Breast epithelium (tissue), 4 donors: ENCODE data around the gene DPM1. TPM values are rescaled to one million over a fixed set of nuclear protein-coding genes. Genes with fewer than 3 reads are reported as not detected.

ENCODE experiments used
- DNase-seq, 2 donors: peaks; one replicate each; pipeline ENCODE4 v3.0.0-alpha.2; 2019; ENCODE audit warnings: low spot score in 2 of 2
- H3K27ac ChIP-seq, 2 donors: fragments of 200-600 bp; sonication (generic) in 1 of 2; one replicate each; pipeline ENCODE4 v1.5.1; 2016 to 2019; ENCODE audit warnings: mild to moderate bottlenecking in 1 of 2
- H3K27me3 ChIP-seq, 2 donors: fragments of 200-600 bp; sonication (generic) in 1 of 2; one replicate each; pipeline versions ENCODE4 v1.5.1 to v1.6.0; 2017 to 2019; ENCODE audit warnings: control low read depth in 1 of 2, mild to moderate bottlenecking in 1 of 2
- H3K36me3 ChIP-seq: fragments of 200-600 bp; one replicate; pipeline ENCODE4 v1.5.1; 2019
- H3K4me1 ChIP-seq, 2 donors: fragments of 200-600 bp; sonication (generic); one replicate each; pipeline ENCODE4 v1.5.1; 2016 to 2019; ENCODE audit warnings: control low read depth in 1 of 2
- H3K4me3 ChIP-seq, 3 donors: fragments of 200-600 bp; sonication (generic); 1 replicate in 2 of 3; 2 replicates in 1 of 3; pipeline ENCODE4 v1.5.1; 2016 to 2019; ENCODE audit warnings: mild to moderate bottlenecking in 3 of 3, moderate library complexity in 2 of 3
- H3K9me3 ChIP-seq, 2 donors: fragments of 200-600 bp; sonication (generic) in 1 of 2; one replicate each; pipeline ENCODE4 v1.5.1; 2016 to 2019; ENCODE audit warnings: control low read depth in 1 of 2
- POLR2A ChIP-seq: fragments of 450-650 bp; IDR thresholded peaks from one replicate; pipeline ENCODE4 v1.6.1; 2016; ENCODE audit warnings: antibody characterized with exemption, mild to moderate bottlenecking, moderate library complexity
- POLR2AphosphoS5 ChIP-seq, 3 donors: sonication (generic); formaldehyde crosslinking; IDR thresholded peaks; one replicate each; pipeline ENCODE4 v1.6.1; 2017; ENCODE audit warnings: antibody characterized with exemption in 3 of 3
- intact Hi-C: fragments of 100-400 bp; cut with DNase I; formaldehyde crosslinking; loops from one replicate; pipeline ENCODE4 v1.15.1; 2023; ENCODE audit warnings: low total_unique reads
- total RNA-seq, 3 donors: library from RNA; depleted of rRNA; stranded (reverse); fragments of >200 nt; gene quantifications; one replicate each; pipeline ENCODE4 v1.1.0, GENCODE V29; 2016
- TF ChIP-seq, protein P1 (sequence below), 3 donors: fragments of 450-650 bp; IDR thresholded peaks; one replicate each; pipeline ENCODE4 v1.5.1; 2016 to 2017; ENCODE audit warnings: antibody characterized with exemption in 3 of 3, mild to moderate bottlenecking in 3 of 3, moderate library complexity in 3 of 3

The DPM1 gene
- total RNA-seq, 3 donors from 2014 or later = 43.4 to 61.2 (median 53.4) TPM

DNA sequence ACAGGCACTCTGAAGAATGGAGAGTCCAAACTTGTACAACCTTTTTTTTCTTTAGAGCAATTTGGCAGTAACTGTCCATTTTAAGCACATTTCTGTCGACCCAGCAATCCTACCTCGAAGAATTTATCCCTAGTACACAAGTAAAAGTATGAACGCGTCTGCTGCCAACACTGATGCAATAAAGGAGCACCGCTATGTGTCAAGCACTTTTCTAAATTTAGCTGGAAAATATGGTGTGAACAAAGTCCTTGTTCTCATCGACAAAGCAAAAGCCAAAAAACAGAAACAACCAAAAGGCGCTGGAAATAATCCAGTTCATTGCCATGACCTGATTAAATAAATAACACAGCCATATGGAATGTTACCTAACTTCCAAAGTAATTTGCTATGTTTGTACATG lies 1.1 kb downstream of the DPM1 start:
- no peaks in the 10 kb centered on the region for H3K9me3 ChIP-seq
- no peaks in the 10 kb centered on the region for H3K36me3 ChIP-seq
- TF ChIP-seq POLR2A (no peak), POLR2AphosphoS5 (IDR thresholded peaks at IDR 0.05) (no peak)
- TF ChIP-seq, protein P1, sequence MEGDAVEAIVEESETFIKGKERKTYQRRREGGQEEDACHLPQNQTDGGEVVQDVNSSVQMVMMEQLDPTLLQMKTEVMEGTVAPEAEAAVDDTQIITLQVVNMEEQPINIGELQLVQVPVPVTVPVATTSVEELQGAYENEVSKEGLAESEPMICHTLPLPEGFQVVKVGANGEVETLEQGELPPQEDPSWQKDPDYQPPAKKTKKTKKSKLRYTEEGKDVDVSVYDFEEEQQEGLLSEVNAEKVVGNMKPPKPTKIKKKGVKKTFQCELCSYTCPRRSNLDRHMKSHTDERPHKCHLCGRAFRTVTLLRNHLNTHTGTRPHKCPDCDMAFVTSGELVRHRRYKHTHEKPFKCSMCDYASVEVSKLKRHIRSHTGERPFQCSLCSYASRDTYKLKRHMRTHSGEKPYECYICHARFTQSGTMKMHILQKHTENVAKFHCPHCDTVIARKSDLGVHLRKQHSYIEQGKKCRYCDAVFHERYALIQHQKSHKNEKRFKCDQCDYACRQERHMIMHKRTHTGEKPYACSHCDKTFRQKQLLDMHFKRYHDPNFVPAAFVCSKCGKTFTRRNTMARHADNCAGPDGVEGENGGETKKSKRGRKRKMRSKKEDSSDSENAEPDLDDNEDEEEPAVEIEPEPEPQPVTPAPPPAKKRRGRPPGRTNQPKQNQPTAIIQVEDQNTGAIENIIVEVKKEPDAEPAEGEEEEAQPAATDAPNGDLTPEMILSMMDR (IDR thresholded peaks at IDR 0.05) = no peak
- DNase-seq = no peak
- intact Hi-C loops = no loop called here
- peaks cover 0 to 23% of the 10 kb centered on the region in 2 donors for H3K4me1 ChIP-seq
- H3K27me3 ChIP-seq = no peaks in the 10 kb centered on the region
- H3K4me3 ChIP-seq = peak overlapping the region; percentile 59 to 95 (median 92)
- peak overlapping the region in 1 of 2 donors; percentile 96 for H3K27ac ChIP-seq

DNA sequence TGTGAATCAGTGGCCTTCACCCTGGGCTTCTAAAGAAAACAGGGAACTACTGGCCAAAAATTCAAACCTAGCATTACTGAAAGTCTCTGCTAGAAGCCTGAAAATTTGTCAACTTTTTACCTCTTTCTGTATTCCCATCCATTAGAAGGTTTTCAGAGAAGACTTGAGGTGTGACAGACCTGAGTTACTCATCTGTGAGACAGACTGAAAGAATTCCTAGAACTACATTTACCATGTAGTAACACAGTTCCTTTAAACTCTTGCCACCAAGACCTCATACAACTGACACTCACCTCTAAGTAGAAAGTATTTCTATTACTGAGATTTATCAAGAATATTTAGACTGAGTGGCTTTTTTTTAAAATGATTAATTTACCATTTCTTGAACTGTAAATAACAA lies 4.5 kb downstream of the DPM1 start:
- TF ChIP-seq, protein P1 (IDR thresholded peaks at IDR 0.05) = no peak
- no peak for TF ChIP-seq POLR2AphosphoS5 (IDR thresholded peaks at IDR 0.05)
- TF ChIP-seq POLR2A = no peak
- Histone ChIP-seq H3K4me1 (peaks cover 0 to 14% of the 10 kb centered on the region in 2 donors), H3K4me3 (no peak overlapping the region), H3K27ac (no peak overlapping the region), H3K9me3 (no peaks in the 10 kb centered on the region), H3K36me3 (no peaks in the 10 kb centered on the region), H3K27me3 (no peaks in the 10 kb centered on the region)
- no peak for DNase-seq
- intact Hi-C loops = no loop called here

GRCh38 chr20:50953196-50953595 lies 5.1 kb downstream of the DPM1 start:
- TF ChIP-seq POLR2AphosphoS5 (IDR thresholded peaks at IDR 0.05) (no peak), POLR2A (no peak)
- TF ChIP-seq, protein P1 (IDR thresholded peaks at IDR 0.05) = no peak
- H3K4me1 ChIP-seq = peaks cover 0 to 14% of the 10 kb centered on the region in 2 donors
- H3K4me3 ChIP-seq = no peak overlapping the region
- H3K9me3 ChIP-seq = no peaks in the 10 kb centered on the region
- no peak for DNase-seq
- H3K27ac ChIP-seq = no peak overlapping the region
- intact Hi-C loops = no loop called here
- no peaks in the 10 kb centered on the region for H3K27me3 ChIP-seq
- no peaks in the 10 kb centered on the region for H3K36me3 ChIP-seq

DNA sequence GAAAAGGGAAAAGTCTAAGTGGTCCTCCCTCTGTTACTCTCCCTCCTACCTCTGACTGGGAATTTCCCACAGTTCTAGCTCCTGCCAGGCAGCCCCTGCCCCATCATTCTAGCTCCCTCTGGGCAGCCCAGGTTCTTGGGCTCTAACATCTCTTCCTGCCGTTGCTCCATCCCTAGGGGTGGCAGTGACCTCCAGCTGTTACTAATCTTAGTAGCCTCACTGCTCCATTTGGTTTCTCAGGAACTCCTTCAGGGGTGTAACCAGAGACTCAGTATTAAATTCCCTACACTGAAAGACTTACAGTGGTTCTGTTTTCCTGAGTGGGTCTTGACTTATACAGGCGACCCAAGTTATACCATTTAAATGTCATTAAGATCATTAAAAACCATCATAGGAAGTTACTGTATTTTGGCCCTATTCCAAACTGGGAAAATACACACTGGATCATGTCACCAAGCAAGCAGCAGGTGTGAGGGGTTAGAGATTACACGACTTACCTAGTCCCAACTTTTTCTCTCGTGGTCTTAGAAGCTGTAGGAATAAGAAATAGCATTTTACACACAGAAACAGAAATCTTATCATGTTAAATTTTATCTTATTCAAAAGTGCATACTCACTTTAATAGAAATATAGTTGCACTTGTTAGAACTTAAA lies 10.1 kb downstream of the DPM1 start:
- no peak for DNase-seq
- no peaks in the 10 kb centered on the region for H3K9me3 ChIP-seq
- H3K4me1 ChIP-seq = no peaks in the 10 kb centered on the region
- no peak for TF ChIP-seq POLR2A
- TF ChIP-seq POLR2AphosphoS5 (IDR thresholded peaks at IDR 0.05) = no peak
- TF ChIP-seq, protein P1 (IDR thresholded peaks at IDR 0.05) = no peak
- no peaks in the 10 kb centered on the region for H3K27me3 ChIP-seq
- no peak overlapping the region for H3K27ac ChIP-seq
- H3K36me3 ChIP-seq = peaks cover 12% of the 10 kb centered on the region
- H3K4me3 ChIP-seq = no peak overlapping the region
- intact Hi-C loops = no loop called here

GRCh38 chr20:50943069-50943468 lies 15.3 kb downstream of the DPM1 start:
- H3K9me3 ChIP-seq = no peaks in the 10 kb centered on the region
- no peak for DNase-seq
- H3K27me3 ChIP-seq = no peaks in the 10 kb centered on the region
- H3K36me3 ChIP-seq = peaks cover 12% of the 10 kb centered on the region
- no peaks in the 10 kb centered on the region for H3K4me1 ChIP-seq
- H3K4me3 ChIP-seq = no peak overlapping the region
- H3K27ac ChIP-seq = no peak overlapping the region
- no peak for TF ChIP-seq POLR2A
- no peak for TF ChIP-seq POLR2AphosphoS5 (IDR thresholded peaks at IDR 0.05)
- TF ChIP-seq, protein P1 (IDR thresholded peaks at IDR 0.05) = no peak
- intact Hi-C loops = no loop called here
